Progenitor cell of endocrine pancreas (in vitro differentiated cells): ENCODE measurements around the gene LRBA. TPM values are rescaled to one million over a fixed set of nuclear protein-coding genes. Genes with fewer than 3 reads are reported as not detected.

Experiments used
- DNase-seq: peaks from one replicate; pipeline ENCODE4 v3.0.0; 2021; ENCODE audit warnings: low spot score; ENCODE audit not compliant: unreplicated experiment
- H3K27ac Mint-ChIP-seq: 2 replicates; pipeline ENCODE4 v1.8.0; 2021; ENCODE audit warnings: mild to moderate bottlenecking, moderate library complexity, mixed read lengths
- H3K27me3 Mint-ChIP-seq: 2 replicates; pipeline ENCODE4 v1.8.0; 2021; ENCODE audit warnings: mixed read lengths
- H3K36me3 Mint-ChIP-seq: 2 replicates; pipeline ENCODE4 v1.8.0; 2022; ENCODE audit warnings: mixed read lengths; ENCODE audit not compliant: insufficient read depth
- H3K4me1 Mint-ChIP-seq: 2 replicates; pipeline ENCODE4 v1.8.0; 2021; ENCODE audit warnings: low read depth, mixed read lengths
- H3K4me3 Mint-ChIP-seq: 2 replicates; pipeline ENCODE4 v1.8.0; 2021; ENCODE audit warnings: low read depth, mild to moderate bottlenecking, moderate library complexity, mixed read lengths
- H3K9me3 Mint-ChIP-seq: 2 replicates; pipeline ENCODE4 v1.8.0; 2021; ENCODE audit warnings: low read depth, mixed read lengths
- total RNA-seq: library from RNA; stranded (reverse); gene quantifications from 2 replicates; pipeline ENCODE4 v1.2.1, GENCODE V29; 2021
- TF ChIP-seq, protein P1 (sequence below): fragments of 200-600 bp; sonication (generic); IDR thresholded peaks from one replicate; pipeline ENCODE4 v1.5.0; 2021; ENCODE audit warnings: antibody characterized with exemption, mild to moderate bottlenecking; ENCODE audit not compliant: unreplicated experiment

LRBA gene
- total RNA-seq, 1 donor from 2014 or later, result 95.2 TPM

DNA sequence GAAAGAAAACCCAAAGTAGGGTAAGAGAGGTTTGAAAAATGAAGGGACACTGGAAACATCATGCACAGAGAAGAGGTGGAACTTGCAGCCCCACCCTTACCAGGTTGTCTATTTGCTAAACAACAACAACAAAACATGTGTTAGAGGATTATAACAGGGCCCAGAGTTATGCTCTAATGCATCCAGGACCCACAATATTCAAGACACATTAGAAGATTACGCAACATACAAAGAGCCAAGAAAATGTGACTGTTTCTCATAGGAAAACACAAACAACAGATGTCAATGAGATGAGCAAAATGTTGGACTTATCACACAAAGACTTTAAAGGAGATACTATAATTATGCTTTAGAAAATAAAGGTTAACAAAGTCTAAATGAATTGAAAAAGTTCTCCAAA lies 128.5 kb downstream of the LRBA start:
- Mint-ChIP-seq H3K4me1 (peaks cover 3% of the 10 kb centered on the region), H3K9me3 (no peaks in the 10 kb centered on the region), H3K27me3 (no peaks in the 10 kb centered on the region), H3K4me3 (no peak overlapping the region), H3K36me3 (peaks cover 8% of the 10 kb centered on the region), H3K27ac (no peak overlapping the region)
- TF ChIP-seq, protein P1, sequence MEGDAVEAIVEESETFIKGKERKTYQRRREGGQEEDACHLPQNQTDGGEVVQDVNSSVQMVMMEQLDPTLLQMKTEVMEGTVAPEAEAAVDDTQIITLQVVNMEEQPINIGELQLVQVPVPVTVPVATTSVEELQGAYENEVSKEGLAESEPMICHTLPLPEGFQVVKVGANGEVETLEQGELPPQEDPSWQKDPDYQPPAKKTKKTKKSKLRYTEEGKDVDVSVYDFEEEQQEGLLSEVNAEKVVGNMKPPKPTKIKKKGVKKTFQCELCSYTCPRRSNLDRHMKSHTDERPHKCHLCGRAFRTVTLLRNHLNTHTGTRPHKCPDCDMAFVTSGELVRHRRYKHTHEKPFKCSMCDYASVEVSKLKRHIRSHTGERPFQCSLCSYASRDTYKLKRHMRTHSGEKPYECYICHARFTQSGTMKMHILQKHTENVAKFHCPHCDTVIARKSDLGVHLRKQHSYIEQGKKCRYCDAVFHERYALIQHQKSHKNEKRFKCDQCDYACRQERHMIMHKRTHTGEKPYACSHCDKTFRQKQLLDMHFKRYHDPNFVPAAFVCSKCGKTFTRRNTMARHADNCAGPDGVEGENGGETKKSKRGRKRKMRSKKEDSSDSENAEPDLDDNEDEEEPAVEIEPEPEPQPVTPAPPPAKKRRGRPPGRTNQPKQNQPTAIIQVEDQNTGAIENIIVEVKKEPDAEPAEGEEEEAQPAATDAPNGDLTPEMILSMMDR, result no peak
- no peak for DNase-seq

DNA sequence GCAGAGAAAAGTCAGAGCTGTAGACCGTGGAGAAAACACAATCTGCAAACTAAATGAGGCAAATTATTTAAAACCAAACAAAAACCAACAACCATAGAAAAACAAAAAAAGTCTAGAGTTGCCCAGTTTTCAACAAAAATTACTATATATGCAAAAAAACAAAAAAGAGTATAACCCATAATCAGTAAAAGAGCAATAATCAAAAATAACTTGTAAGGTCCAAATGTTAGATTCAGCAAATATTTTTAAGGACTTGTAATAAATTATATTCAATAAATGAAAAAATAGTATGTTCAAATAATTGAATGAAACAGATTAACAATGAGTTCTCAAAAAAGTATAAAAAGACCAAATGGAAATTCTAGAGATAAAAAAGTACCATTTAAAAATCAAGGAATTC lies 130.5 kb downstream of the LRBA start:
- DNase-seq, result no peak
- TF ChIP-seq, protein P1, result no peak
- H3K4me3 Mint-ChIP-seq, result no peak overlapping the region
- H3K4me1 Mint-ChIP-seq, result peaks cover 3% of the 10 kb centered on the region
- peak overlapping the region; percentile 85 for H3K27ac Mint-ChIP-seq
- H3K9me3 Mint-ChIP-seq, result peaks cover 9% of the 10 kb centered on the region
- H3K36me3 Mint-ChIP-seq, result peaks cover 24% of the 10 kb centered on the region
- H3K27me3 Mint-ChIP-seq, result no peaks in the 10 kb centered on the region

DNA sequence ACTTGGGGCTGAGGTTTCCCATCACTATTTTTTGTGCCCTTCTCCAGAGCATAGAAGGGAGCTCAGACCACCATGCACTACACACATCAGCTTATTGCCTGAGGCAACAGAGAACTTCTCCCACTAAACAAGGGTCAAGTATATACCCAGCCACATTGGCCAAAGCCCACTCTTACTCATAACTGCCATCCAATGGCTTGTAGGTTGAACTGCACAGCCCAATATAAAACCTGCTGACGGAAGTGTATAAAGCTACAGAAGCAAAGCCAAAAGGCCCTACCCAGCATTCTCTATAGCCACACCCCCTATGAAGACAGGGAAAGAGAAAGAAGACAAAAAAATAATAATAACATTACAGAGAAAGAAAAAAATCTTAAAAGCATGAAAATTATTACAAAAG lies 139.7 kb downstream of the LRBA start:
- Mint-ChIP-seq H3K27ac (no peak overlapping the region), H3K9me3 (peaks cover 32% of the 10 kb centered on the region), H3K4me1 (no peaks in the 10 kb centered on the region), H3K4me3 (no peak overlapping the region), H3K27me3 (no peaks in the 10 kb centered on the region), H3K36me3 (peaks cover 41% of the 10 kb centered on the region)
- DNase-seq, result no peak
- TF ChIP-seq, protein P1, result no peak

DNA sequence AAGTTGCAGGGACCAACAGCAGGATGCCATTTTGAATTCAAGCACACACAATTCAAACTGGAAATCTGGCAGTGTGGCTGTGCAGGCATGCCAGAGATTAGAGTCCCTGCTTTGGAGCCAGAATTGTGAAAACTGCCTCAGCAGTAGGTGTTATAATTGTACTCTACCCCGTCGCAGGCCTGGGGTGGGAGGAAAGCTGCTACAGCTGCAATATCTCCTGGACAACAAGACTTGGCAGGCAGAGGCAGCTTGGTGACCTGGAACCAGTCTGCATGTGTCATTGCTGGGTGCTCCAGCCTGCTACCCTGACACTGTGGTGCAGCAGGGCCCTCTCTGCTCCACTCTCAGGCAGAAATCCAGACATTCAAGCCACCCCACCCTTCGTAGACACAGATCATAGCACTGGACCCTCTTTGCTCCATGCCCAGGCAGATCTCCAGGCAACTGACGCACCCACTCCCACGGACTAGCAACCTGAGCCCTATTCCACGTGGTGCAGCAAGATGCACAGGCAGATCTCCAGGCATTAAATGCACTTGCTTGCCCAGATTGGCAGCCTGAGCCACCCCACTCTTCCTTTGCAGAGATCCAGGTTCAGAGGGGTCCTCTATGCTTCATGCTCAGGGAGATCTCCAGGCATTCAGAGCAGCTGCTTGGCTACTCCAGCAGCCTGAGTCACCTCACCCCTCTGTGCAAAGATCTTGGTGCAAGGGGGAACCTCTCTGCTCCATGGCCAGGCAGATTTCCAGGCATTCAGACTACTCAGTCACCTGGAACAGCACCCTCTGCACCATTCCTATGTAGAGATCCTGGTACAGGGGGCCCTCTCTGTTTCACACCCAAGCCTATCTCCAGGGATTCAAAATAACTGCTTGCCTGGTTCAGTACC lies 140.5 kb downstream of the LRBA start:
- Mint-ChIP-seq H3K4me1 (no peaks in the 10 kb centered on the region), H3K27me3 (no peaks in the 10 kb centered on the region), H3K4me3 (no peak overlapping the region), H3K36me3 (peaks cover 34% of the 10 kb centered on the region), H3K9me3 (peaks cover 25% of the 10 kb centered on the region), H3K27ac (no peak overlapping the region)
- TF ChIP-seq, protein P1, result no peak
- no peak for DNase-seq

DNA sequence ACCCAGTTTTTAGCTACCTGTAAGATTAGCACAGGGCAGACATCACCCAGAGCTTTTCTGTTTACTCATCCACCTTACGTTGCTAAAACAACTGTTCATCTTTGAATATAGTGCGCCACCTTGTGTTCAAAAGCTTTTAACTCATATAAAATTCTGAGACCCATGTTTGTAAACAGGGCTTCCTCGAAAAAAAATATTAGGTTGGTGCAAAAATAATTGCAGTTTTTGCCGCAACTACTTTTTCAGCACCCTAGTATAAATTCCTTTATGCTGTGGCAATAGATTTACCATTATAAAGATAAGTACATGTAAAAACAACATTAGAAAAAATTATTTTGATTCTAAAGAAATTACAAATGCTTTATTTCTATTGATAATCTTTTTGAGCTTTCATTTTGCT lies 147.9 kb downstream of the LRBA start:
- DNase-seq, result no peak
- no peak overlapping the region for H3K4me3 Mint-ChIP-seq
- H3K36me3 Mint-ChIP-seq, result peaks cover 6% of the 10 kb centered on the region
- H3K9me3 Mint-ChIP-seq, result no peaks in the 10 kb centered on the region
- TF ChIP-seq, protein P1, result peak; percentile 82
- H3K27me3 Mint-ChIP-seq, result no peaks in the 10 kb centered on the region
- no peak overlapping the region for H3K27ac Mint-ChIP-seq
- H3K4me1 Mint-ChIP-seq, result no peaks in the 10 kb centered on the region
